Keratinocyte (primary cell): ENCODE measurements around the gene CCDC149.

Experiments
- EZH2 ChIP-seq: IDR thresholded peaks from one replicate; pipeline ENCODE4 v1.6.1; 2012; ENCODE audit warnings: inconsistent platforms, mild to moderate bottlenecking, low read length, moderate library complexity
- TF ChIP-seq, protein P1 (sequence below), 3 experiments: IDR thresholded peaks in 1 of 3; conservative IDR thresholded peaks in 1 of 3; optimal IDR thresholded peaks in 1 of 3; 2 replicates in 2 of 3; 3 replicates in 1 of 3; pipeline versions ENCODE3 to v1.5.1; 2011; ENCODE audit warnings: low read length in 3 of 3, mild to moderate bottlenecking in 3 of 3, moderate library complexity in 2 of 3, control low read depth in 1 of 3, inconsistent platforms in 1 of 3; ENCODE audit not compliant: insufficient read depth in 2 of 3; ENCODE audit errors: extremely low read depth in 1 of 3

DNA sequence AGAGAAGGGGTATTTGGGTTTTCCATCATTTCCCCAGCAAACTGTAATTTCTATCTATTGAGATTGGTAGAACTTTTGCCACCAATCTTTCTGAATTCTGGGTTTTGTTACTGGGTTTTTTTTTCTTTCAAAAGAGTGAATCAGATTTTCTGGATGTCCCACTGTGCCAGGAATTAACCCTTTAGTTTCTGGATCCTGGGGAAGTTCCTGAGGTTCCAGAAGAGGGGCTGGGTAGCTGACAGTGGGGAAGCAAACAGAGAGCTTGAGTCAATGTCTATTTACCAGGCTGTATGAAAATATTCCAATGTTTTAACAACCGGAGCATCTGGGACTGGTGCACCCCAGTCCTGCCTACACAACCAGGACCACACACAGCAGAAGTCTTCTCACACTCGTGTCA lies 143.3 kb downstream of the CCDC149 start:
- TF ChIP-seq, protein P1, sequence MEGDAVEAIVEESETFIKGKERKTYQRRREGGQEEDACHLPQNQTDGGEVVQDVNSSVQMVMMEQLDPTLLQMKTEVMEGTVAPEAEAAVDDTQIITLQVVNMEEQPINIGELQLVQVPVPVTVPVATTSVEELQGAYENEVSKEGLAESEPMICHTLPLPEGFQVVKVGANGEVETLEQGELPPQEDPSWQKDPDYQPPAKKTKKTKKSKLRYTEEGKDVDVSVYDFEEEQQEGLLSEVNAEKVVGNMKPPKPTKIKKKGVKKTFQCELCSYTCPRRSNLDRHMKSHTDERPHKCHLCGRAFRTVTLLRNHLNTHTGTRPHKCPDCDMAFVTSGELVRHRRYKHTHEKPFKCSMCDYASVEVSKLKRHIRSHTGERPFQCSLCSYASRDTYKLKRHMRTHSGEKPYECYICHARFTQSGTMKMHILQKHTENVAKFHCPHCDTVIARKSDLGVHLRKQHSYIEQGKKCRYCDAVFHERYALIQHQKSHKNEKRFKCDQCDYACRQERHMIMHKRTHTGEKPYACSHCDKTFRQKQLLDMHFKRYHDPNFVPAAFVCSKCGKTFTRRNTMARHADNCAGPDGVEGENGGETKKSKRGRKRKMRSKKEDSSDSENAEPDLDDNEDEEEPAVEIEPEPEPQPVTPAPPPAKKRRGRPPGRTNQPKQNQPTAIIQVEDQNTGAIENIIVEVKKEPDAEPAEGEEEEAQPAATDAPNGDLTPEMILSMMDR (optimal IDR thresholded peaks at IDR 0.05 in 1 of 3, IDR thresholded peaks at IDR 0.05 in 1 of 3, conservative IDR thresholded peaks at IDR 0.05 in 1 of 3; ENCODE audit: extremely low read depth in 1 of 3, insufficient read depth in 2 of 3, low read length in 3 of 3), result no peak
- TF ChIP-seq EZH2, result no peak
